Endothelial cell of umbilical vein (primary cell): ENCODE results near the gene CIDEA. TPM values are rescaled to one million over a fixed set of nuclear protein-coding genes. Genes with fewer than 3 reads are reported as not detected.

Experiments
- BruUV-seq: library from RNA; stranded (reverse); fragments of 400-500 nt; replicated peaks from 2 replicates; lab custom pipeline; 2021; lab: Mats Ljungman, UMichigan
- CTCF ChIA-PET: fragments of 300-600, 350-600 bp; sonication (Branson Sonifier 250); formaldehyde crosslinking; loops from one replicate; lab custom pipeline; 2021; ENCODE audit warnings: antibody characterized with exemption, inconsistent platforms; lab: Charles Lee
- POLR2A ChIA-PET: fragments of 300-600, 350-600 bp; sonication (Branson Sonifier 250); formaldehyde crosslinking; loops from one replicate; lab custom pipeline; 2021; ENCODE audit warnings: antibody characterized with exemption, inconsistent platforms; lab: Charles Lee
- DNase-seq: peaks from one replicate; pipeline ENCODE4 v3.0.0-alpha.2; 2011; ENCODE audit warnings: low read depth, low spot score
- FAIRE-seq: peaks from 2 replicates; lab custom pipeline; 2011; peaks lifted over from hg19 to GRCh38; lab: Jason Lieb, UNC
- H2AFZ ChIP-seq: 2 replicates; pipeline ENCODE4 v1.6.0; 2012; ENCODE audit warnings: low read depth, low read length, control low read depth, inconsistent platforms
- H3K27ac ChIP-seq: 2 replicates; pipeline ENCODE4 v1.5.1; 2011; ENCODE audit warnings: low read depth, mild to moderate bottlenecking, control low read depth, low read length, moderate library complexity; ENCODE audit not compliant: insufficient read depth
- H3K27me3 ChIP-seq, 2 experiments: 2 replicates each; pipeline versions ENCODE4 v1.6.0 to v1.6.1; 2011; ENCODE audit warnings: low read length in 2 of 2, mixed read lengths in 1 of 2; ENCODE audit not compliant: control insufficient read depth in 2 of 2, insufficient read depth in 2 of 2
- H3K36me3 ChIP-seq, 2 experiments: 2 replicates in 1 of 2; 3 replicates in 1 of 2; pipeline ENCODE4 v1.5.1; 2011; ENCODE audit warnings: low read length in 2 of 2, mild to moderate bottlenecking in 1 of 2, moderate library complexity in 1 of 2; ENCODE audit not compliant: control insufficient read depth in 2 of 2, insufficient read depth in 2 of 2; ENCODE audit errors: extremely low read depth in 1 of 2
- H3K4me1 ChIP-seq: 3 replicates; pipeline ENCODE4 v1.5.1; 2011; ENCODE audit warnings: mild to moderate bottlenecking, low read length; ENCODE audit not compliant: control insufficient read depth, insufficient read depth; ENCODE audit errors: extremely low read depth
- H3K4me2 ChIP-seq: 2 replicates; pipeline ENCODE4 v1.6.1; 2011; ENCODE audit warnings: low read length, control low read depth, mixed read lengths; ENCODE audit not compliant: insufficient read depth
- H3K4me3 ChIP-seq, 3 experiments: fragments of 200-600 bp in 1 of 3; sonication (generic), shearing (Covaris generic) in 1 of 3; replicated peaks in 1 of 3; 2 replicates each; pipeline ENCODE4 v1.5.1; 2011 to 2016; ENCODE audit warnings: control low read depth in 3 of 3, low read length in 3 of 3, mild to moderate bottlenecking in 2 of 3, inconsistent platforms in 1 of 3, low read depth in 1 of 3, moderate library complexity in 1 of 3; ENCODE audit not compliant: insufficient read depth in 1 of 3
- H3K79me2 ChIP-seq: 2 replicates; pipeline ENCODE4 v1.6.0; 2012; ENCODE audit warnings: low read length, inconsistent platforms; ENCODE audit not compliant: control insufficient read depth, insufficient read depth
- H3K9ac ChIP-seq: replicated peaks from 2 replicates; pipeline ENCODE3; 2011; ENCODE audit warnings: low read length, control low read depth; ENCODE audit not compliant: insufficient read depth; ENCODE audit errors: extremely low read depth
- H3K9me1 ChIP-seq: replicated peaks from 3 replicates; pipeline ENCODE4 v1.6.0; 2011; ENCODE audit warnings: mild to moderate bottlenecking, low read length; ENCODE audit not compliant: control insufficient read depth, insufficient read depth; ENCODE audit errors: extremely low read depth
- H3K9me3 ChIP-seq: replicated peaks from 2 replicates; pipeline ENCODE4 v1.5.1; 2012; ENCODE audit warnings: low read length, inconsistent platforms; ENCODE audit not compliant: control insufficient read depth, insufficient read depth
- H4K20me1 ChIP-seq: replicated peaks from 2 replicates; pipeline ENCODE3; 2011; ENCODE audit warnings: mild to moderate bottlenecking, low read length; ENCODE audit not compliant: control insufficient read depth, insufficient read depth; ENCODE audit errors: extremely low read depth
- EZH2 ChIP-seq: IDR thresholded peaks from 2 replicates; pipeline ENCODE4 v1.6.1; 2012; ENCODE audit warnings: borderline replicate concordance, low read depth, mild to moderate bottlenecking, moderate library complexity, low read length, inconsistent platforms; ENCODE audit not compliant: severe bottlenecking
- FOS ChIP-seq: IDR thresholded peaks from 2 replicates; pipeline ENCODE4 v1.6.1; 2011; ENCODE audit warnings: mild to moderate bottlenecking, low read length, moderate library complexity, borderline replicate concordance; ENCODE audit not compliant: insufficient read depth
- GATA2 ChIP-seq: IDR thresholded peaks from 2 replicates; pipeline ENCODE4 v1.7.0; 2011; ENCODE audit warnings: low read depth, mild to moderate bottlenecking, moderate library complexity, mixed read lengths, low read length; ENCODE audit not compliant: insufficient read length, insufficient read depth
- JUN ChIP-seq: IDR thresholded peaks from 2 replicates; pipeline ENCODE4 v1.6.1; 2011; ENCODE audit warnings: borderline replicate concordance, low read depth; ENCODE audit not compliant: insufficient read length, insufficient read depth
- MYC ChIP-seq: IDR thresholded peaks from one replicate; pipeline ENCODE4 v1.6.1; 2011; ENCODE audit warnings: mild to moderate bottlenecking, low read depth, low read length
- POLR2A ChIP-seq: IDR thresholded peaks from 2 replicates; pipeline ENCODE4 v1.6.1; 2012; ENCODE audit warnings: low read depth, mild to moderate bottlenecking, control low read depth, low read length
- POLR2AphosphoS5 ChIP-seq: IDR thresholded peaks from 2 replicates; pipeline ENCODE4 v1.6.1; 2012; ENCODE audit warnings: low read depth, mild to moderate bottlenecking, control low read depth, low read length, moderate library complexity; ENCODE audit not compliant: insufficient read depth
- dilution Hi-C: fragments of 300-500 bp; cut with MboI; formaldehyde crosslinking; loops from one replicate; pipeline ENCODE4 v1.15.0; 2019; ENCODE audit warnings: low sequenced_read_pairs; ENCODE audit not compliant: extremely low pct_ligation_motif_present
- intact Hi-C: fragments of 100-400 bp; cut with micrococcal nuclease; formaldehyde crosslinking; loops from one replicate; pipeline ENCODE4 v1.10.0; 2022
- polyA plus RNA-seq, 4 experiments: library from polyadenylated mRNA; depleted of rRNA in 3 of 4; stranded (reverse) in 3 of 4; unstranded in 1 of 4; fragments of >200 nt; gene quantifications; 2 replicates each; pipeline versions ENCODE4 v1.2.1 to v1.2.3, GENCODE V29; 2011 to 2012; ENCODE audit warnings: missing spikeins in 1 of 4
- total RNA-seq: library from RNA; stranded (reverse); gene quantifications from 2 replicates; pipeline ENCODE4 v1.2.3, GENCODE V29; 2021
- TF ChIP-seq, protein P1 (sequence below): IDR thresholded peaks from 2 replicates; pipeline ENCODE4 v1.6.1; 2011; ENCODE audit not compliant: insufficient read depth, insufficient read length
- TF ChIP-seq, protein P2 (sequence below), 2 donors: IDR thresholded peaks; 1 replicate in 1 of 2; 2 replicates in 1 of 2; pipeline ENCODE4 v1.5.1; 2011; ENCODE audit warnings: low read length in 2 of 2, mild to moderate bottlenecking in 2 of 2, moderate library complexity in 2 of 2, control low read depth in 1 of 2, inconsistent platforms in 1 of 2, low read depth in 1 of 2; ENCODE audit not compliant: insufficient read depth in 1 of 2; ENCODE audit errors: extremely low read depth in 1 of 2

Gene CIDEA
- total and polyA plus RNA-seq, 2 donors (not counting 3 experiments of a cell fraction or from before 2014, with no cell fraction given): 0.42 TPM; not detected in 1

DNA sequence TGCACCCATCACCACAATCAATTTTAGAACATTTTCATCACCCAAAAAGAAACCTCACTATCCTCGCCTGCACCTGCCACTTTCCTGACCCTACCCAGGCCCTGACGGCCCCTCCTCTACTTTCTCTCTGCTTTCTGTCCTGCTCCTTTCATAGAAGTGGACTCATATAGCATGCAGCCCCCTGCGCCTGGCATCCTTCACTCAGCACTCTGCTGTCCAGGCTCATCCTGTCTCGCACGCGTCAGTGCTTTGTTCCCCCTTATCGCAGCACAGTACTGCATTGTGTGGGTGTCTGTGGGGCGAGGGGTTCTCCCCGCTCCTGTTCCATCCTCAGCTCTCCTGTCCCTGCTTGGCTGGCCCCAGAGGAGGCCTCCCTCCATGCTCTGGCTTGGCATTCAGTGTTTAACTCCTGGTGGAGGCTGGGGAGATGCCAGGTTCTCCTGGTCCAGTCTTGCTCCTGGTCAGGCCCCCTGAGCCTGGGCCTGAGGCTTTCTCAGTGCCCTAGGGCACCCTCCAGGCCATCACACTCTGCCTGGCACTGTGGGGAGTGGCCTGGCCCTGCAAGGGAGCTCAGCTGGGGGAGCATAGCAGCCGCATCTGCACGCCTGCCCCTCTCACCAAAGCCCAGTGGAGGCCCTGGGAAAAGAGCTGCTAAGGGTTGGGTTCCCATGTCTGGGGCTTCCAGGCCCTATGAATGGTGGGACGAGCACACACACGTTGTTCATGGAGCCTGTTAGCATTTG is 47.3 kb downstream of the CIDEA start:
- H3K9ac ChIP-seq: no peak overlapping the region
- H3K4me2 ChIP-seq: no peak overlapping the region
- no peaks in the 10 kb centered on the region for H3K9me3 ChIP-seq
- H3K4me3 ChIP-seq: no peak overlapping the region
- peaks cover 3% of the 10 kb centered on the region for H3K4me1 ChIP-seq
- CTCF ChIA-PET: interaction anchor here (1.2 kb wide), 1 partner anchor 30 kb away, joined by 5 read pairs; no protein-coding TSS in a partner anchor
- peaks cover 5% of the 10 kb centered on the region for H3K79me2 ChIP-seq
- H2AFZ ChIP-seq: no peak overlapping the region
- BruUV-seq: no TSS peak
- no peak for TF ChIP-seq POLR2A
- no peak for TF ChIP-seq MYC
- TF ChIP-seq JUN: no peak
- TF ChIP-seq, protein P1, sequence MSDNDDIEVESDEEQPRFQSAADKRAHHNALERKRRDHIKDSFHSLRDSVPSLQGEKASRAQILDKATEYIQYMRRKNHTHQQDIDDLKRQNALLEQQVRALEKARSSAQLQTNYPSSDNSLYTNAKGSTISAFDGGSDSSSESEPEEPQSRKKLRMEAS: no peak
- TF ChIP-seq EZH2: no peak
- no peak for TF ChIP-seq FOS
- dilution Hi-C loops (no loop called here), intact Hi-C loops (no loop called here)
- DNase-seq (no peak), FAIRE-seq (no peak)
- H3K36me3 ChIP-seq: no peaks in the 10 kb centered on the region
- POLR2A ChIA-PET: no interaction called here
- no peaks in the 10 kb centered on the region for H3K9me1 ChIP-seq
- no peak overlapping the region for H3K27ac ChIP-seq
- no peaks in the 10 kb centered on the region for H4K20me1 ChIP-seq
- no peaks in the 10 kb centered on the region for H3K27me3 ChIP-seq

DNA sequence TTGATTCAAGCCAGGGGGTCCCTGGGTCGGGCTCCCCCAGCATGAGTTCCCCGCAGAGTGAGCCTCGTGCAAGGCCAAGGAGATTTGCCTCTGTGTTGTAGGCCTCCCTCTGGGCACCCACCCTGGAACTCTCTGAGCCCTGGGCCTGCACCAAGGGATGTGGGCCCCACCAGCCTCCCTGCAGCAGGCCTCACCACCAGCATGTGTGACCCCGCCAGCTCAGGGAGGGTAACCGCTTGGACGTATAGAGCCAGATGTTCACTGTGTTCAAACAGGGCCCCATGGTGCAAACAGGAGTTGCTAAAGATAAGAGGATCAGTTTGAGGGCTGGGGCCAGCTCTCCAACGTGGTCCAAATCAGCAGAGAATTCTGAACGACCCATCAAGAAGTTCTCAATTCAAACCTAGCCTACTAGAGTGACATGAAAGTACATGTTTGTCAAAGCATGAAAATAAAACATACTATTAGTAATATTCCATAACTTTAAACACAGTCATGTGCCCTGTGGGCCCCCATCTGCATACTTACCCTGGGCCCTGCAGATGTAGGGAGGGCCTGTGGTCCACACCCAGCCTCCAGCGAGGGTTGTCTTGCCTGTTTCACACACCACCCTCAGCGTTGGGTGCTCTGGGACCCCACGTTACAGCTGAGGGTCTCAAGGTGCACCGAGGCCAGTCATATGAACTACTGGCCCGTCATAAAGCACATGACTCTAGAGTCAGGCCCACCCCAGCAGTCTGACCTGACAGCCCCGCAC is 48.4 kb downstream of the CIDEA start:
- H3K36me3 ChIP-seq: no peaks in the 10 kb centered on the region
- dilution Hi-C loops (no loop called here), intact Hi-C loops (no loop called here)
- no peak overlapping the region for H3K4me2 ChIP-seq
- no peaks in the 10 kb centered on the region for H4K20me1 ChIP-seq
- H3K9ac ChIP-seq: no peak overlapping the region
- H3K9me1 ChIP-seq: no peaks in the 10 kb centered on the region
- H3K79me2 ChIP-seq: peaks cover 15% of the 10 kb centered on the region
- no TSS peak for BruUV-seq
- H3K27ac ChIP-seq: no peak overlapping the region
- no peak overlapping the region for H3K4me3 ChIP-seq
- H3K27me3 ChIP-seq: no peaks in the 10 kb centered on the region
- H2AFZ ChIP-seq: no peak overlapping the region
- POLR2A ChIA-PET: no interaction called here
- FAIRE-seq (no peak), DNase-seq (no peak)
- CTCF ChIA-PET: interaction anchor here (2.0 kb wide), 1 partner anchor 30 kb away, joined by 9 read pairs; no protein-coding TSS in a partner anchor
- H3K9me3 ChIP-seq: no peaks in the 10 kb centered on the region
- TF ChIP-seq, protein P2, sequence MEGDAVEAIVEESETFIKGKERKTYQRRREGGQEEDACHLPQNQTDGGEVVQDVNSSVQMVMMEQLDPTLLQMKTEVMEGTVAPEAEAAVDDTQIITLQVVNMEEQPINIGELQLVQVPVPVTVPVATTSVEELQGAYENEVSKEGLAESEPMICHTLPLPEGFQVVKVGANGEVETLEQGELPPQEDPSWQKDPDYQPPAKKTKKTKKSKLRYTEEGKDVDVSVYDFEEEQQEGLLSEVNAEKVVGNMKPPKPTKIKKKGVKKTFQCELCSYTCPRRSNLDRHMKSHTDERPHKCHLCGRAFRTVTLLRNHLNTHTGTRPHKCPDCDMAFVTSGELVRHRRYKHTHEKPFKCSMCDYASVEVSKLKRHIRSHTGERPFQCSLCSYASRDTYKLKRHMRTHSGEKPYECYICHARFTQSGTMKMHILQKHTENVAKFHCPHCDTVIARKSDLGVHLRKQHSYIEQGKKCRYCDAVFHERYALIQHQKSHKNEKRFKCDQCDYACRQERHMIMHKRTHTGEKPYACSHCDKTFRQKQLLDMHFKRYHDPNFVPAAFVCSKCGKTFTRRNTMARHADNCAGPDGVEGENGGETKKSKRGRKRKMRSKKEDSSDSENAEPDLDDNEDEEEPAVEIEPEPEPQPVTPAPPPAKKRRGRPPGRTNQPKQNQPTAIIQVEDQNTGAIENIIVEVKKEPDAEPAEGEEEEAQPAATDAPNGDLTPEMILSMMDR (IDR thresholded peaks at IDR 0.05; ENCODE audit: extremely low read depth in 1 of 2, insufficient read depth in 1 of 2, low read depth in 1 of 2, low read length in 2 of 2): no peak
- TF ChIP-seq POLR2A: no peak
- no peak for TF ChIP-seq MYC
- TF ChIP-seq EZH2: no peak
- no peak for TF ChIP-seq POLR2AphosphoS5
- no peak for TF ChIP-seq GATA2
- no peak for TF ChIP-seq JUN
- TF ChIP-seq, protein P1: no peak
- no peak for TF ChIP-seq FOS
- peaks cover 10% of the 10 kb centered on the region for H3K4me1 ChIP-seq
